Stimulated activated CD8-positive, alpha-beta memory T cell treated with anti-CD3 and anti-CD28 coated beads, Interleukin-7, amount 100 ng/mL, for 48 hours (primary cell): ENCODE measurements around the gene POR.
A peak's percentile ranks its signal among the peaks of the same experiment; 100 is the strongest.
"Not testable (repeated sequence)": the region's sequence is repeated elsewhere in the genome, so short reads cannot be mapped to it uniquely, and the experiment has no call there.

Source experiments
- DNase-seq, 2 donors: peaks; one replicate each; pipeline ENCODE4 v3.0.0-alpha.2; 2020; ENCODE audit warnings: low read depth in 1 of 2; ENCODE audit errors: extremely low read depth in 1 of 2

POR gene

GRCh38 chr7:75884476-75884875 lies 30.5 kb upstream of the POR start:
- DNase-seq = no peak

- DNase-seq = no peak
Measured at GRCh38 chr7:75885036-75885435, 29.9 kb upstream of the POR start.

- DNase-seq = no peak
Measured at GRCh38 chr7:75887669-75888369, 27.1 kb upstream of the POR start.

GRCh38 chr7:75888464-75889222 lies 26.3 kb upstream of the POR start:
- no peak for DNase-seq

GRCh38 chr7:75889223-75889825 lies 25.6 kb upstream of the POR start:
- no peak for DNase-seq

- DNase-seq = no peak
Measured at GRCh38 chr7:75889826-75890225, 25.1 kb upstream of the POR start.

- DNase-seq = not testable (repeated sequence)
Measured at GRCh38 chr7:75891237-75891636, 23.7 kb upstream of the POR start.

- no peak for DNase-seq
Measured at GRCh38 chr7:75891815-75892411, 23.0 kb upstream of the POR start.

- no peak for DNase-seq
Measured at GRCh38 chr7:75892634-75893272, 22.2 kb upstream of the POR start.

GRCh38 chr7:75896803-75897327 lies 18.1 kb upstream of the POR start:
- no peak for DNase-seq

GRCh38 chr7:75900617-75901315 lies 14.2 kb upstream of the POR start:
- DNase-seq = no peak

- DNase-seq = no peak
Measured at GRCh38 chr7:75905785-75906604, 9.0 kb upstream of the POR start.

- DNase-seq = no peak
Measured at GRCh38 chr7:75906991-75907667, 7.8 kb upstream of the POR start.

GRCh38 chr7:75907668-75908039 lies 7.3 kb upstream of the POR start:
- not testable (repeated sequence) for DNase-seq

GRCh38 chr7:75909521-75910132 lies 5.3 kb upstream of the POR start:
- no peak for DNase-seq

- DNase-seq = not testable (repeated sequence)
Measured at GRCh38 chr7:75911186-75911585, 3.8 kb upstream of the POR start.

- no peak for DNase-seq
Measured at GRCh38 chr7:75913437-75913836, 1.5 kb upstream of the POR start.

- DNase-seq = peak in 1 of 2 donors; percentile 9
Measured at GRCh38 chr7:75914169-75914654, 743 bp upstream of the POR start.
